ENCODE data around the gene COLEC12.

COLEC12 gene

DNA sequence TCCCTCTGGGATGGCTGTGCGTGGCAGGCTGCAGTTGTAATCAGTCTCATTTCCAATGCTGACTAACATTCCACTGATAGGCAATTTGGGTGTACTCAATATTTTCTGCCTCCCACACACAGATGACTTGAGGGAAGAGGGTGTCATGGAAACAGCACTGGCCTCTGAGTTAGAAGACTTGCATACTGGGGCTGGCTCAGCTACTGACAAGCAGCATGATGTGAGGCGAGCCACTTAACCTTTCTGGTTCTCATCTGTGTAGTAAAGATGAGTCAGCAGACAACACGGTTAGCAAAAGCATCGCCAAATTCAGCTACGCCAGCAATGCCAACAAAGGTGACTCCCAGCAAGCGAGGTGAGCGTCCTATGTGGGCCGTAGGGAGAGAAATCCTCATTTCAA lies 73.5 kb downstream of the COLEC12 start:
- TF ChIP-seq, protein P1, sequence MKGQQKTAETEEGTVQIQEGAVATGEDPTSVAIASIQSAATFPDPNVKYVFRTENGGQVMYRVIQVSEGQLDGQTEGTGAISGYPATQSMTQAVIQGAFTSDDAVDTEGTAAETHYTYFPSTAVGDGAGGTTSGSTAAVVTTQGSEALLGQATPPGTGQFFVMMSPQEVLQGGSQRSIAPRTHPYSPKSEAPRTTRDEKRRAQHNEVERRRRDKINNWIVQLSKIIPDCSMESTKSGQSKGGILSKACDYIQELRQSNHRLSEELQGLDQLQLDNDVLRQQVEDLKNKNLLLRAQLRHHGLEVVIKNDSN (IDR thresholded peaks at IDR 0.05): no peak
- TF ChIP-seq TCF12 (IDR thresholded peaks at IDR 0.05; ENCODE audit: low read depth) (no peak), YY1 (IDR thresholded peaks at IDR 0.05; ENCODE audit: low read depth) (no peak), TEAD4 (IDR thresholded peaks at IDR 0.05) (no peak), ZBTB7A (IDR thresholded peaks at IDR 0.05; ENCODE audit: low read depth) (no peak), NFIC (IDR thresholded peaks at IDR 0.05) (no peak), EGR1 (IDR thresholded peaks at IDR 0.05) (no peak), CEBPB (IDR thresholded peaks at IDR 0.05) (no peak), FOXM1 (IDR thresholded peaks at IDR 0.05; ENCODE audit: borderline replicate concordance, low read depth) (no peak), RAD21 (IDR thresholded peaks at IDR 0.05; ENCODE audit: low read depth) (no peak), CREB1 (IDR thresholded peaks at IDR 0.05; ENCODE audit: low read depth) (no peak), EP300 (IDR thresholded peaks at IDR 0.05; ENCODE audit: borderline replicate concordance) (no peak)
- TF ChIP-seq, protein P2, sequence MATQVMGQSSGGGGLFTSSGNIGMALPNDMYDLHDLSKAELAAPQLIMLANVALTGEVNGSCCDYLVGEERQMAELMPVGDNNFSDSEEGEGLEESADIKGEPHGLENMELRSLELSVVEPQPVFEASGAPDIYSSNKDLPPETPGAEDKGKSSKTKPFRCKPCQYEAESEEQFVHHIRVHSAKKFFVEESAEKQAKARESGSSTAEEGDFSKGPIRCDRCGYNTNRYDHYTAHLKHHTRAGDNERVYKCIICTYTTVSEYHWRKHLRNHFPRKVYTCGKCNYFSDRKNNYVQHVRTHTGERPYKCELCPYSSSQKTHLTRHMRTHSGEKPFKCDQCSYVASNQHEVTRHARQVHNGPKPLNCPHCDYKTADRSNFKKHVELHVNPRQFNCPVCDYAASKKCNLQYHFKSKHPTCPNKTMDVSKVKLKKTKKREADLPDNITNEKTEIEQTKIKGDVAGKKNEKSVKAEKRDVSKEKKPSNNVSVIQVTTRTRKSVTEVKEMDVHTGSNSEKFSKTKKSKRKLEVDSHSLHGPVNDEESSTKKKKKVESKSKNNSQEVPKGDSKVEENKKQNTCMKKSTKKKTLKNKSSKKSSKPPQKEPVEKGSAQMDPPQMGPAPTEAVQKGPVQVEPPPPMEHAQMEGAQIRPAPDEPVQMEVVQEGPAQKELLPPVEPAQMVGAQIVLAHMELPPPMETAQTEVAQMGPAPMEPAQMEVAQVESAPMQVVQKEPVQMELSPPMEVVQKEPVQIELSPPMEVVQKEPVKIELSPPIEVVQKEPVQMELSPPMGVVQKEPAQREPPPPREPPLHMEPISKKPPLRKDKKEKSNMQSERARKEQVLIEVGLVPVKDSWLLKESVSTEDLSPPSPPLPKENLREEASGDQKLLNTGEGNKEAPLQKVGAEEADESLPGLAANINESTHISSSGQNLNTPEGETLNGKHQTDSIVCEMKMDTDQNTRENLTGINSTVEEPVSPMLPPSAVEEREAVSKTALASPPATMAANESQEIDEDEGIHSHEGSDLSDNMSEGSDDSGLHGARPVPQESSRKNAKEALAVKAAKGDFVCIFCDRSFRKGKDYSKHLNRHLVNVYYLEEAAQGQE (IDR thresholded peaks at IDR 0.05; ENCODE audit: low read depth): no peak
- TF ChIP-seq, protein P3, sequence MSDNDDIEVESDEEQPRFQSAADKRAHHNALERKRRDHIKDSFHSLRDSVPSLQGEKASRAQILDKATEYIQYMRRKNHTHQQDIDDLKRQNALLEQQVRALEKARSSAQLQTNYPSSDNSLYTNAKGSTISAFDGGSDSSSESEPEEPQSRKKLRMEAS (IDR thresholded peaks at IDR 0.05): no peak

DNA sequence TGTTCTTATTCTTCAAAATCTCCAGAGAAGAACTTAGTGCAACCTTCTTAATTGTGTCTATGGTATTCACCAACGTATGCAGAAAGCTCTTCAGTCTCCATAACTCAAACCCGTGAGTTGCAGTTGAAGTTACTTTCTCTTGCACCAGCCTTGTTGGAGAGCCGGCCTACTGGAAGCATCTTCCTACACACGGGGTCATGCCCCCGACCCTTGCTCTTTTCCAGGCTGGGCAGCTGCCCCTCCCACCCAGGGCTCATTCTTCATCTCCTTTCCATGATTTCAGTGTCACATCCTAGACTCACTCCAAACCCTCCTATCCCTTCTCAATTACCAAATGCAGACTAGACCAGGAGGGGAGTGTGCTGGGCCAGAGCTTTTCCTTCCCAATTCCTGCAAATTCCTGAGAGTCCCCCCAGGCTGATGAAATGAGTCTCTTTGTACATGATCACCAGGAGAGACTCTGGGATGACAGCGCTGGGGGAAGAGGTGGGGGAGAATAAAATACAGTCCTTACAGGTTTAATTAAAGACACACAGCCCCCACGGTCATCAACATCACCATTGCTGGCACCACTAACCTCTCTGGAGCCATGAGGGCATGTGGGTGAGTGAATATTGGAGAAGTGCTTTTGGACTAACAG lies 75.3 kb downstream of the COLEC12 start:
- no peak for TF ChIP-seq RAD21 (IDR thresholded peaks at IDR 0.05; ENCODE audit: low read depth)

DNA sequence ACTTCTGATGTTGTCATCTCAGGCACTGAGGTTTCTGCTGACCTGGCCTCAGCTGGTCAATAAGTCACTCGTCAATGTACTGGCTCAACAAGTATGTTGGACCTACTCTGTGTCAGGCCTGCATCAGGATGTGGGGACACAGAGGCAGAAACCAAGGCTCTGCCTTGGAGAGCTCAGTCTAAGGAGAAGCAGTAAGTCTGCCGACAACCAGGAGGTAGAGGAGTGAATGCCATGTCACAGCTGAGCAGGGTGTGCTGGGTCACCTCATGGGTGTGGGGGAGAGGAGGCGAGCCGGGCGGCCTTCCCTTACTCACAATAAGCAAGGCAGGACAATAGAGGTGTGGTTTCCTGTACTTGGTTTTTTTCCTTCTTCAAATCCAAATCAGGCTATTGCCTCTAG lies 75.8 kb downstream of the COLEC12 start:
- TF ChIP-seq CEBPB (IDR thresholded peaks at IDR 0.05) (no peak), ZBTB7A (IDR thresholded peaks at IDR 0.05; ENCODE audit: low read depth) (no peak), TAF1 (IDR thresholded peaks at IDR 0.05; ENCODE audit: low read depth) (no peak), YY1 (IDR thresholded peaks at IDR 0.05; ENCODE audit: low read depth) (no peak), FOXM1 (IDR thresholded peaks at IDR 0.05; ENCODE audit: borderline replicate concordance, low read depth) (no peak), TCF12 (IDR thresholded peaks at IDR 0.05; ENCODE audit: low read depth) (no peak), CREB1 (IDR thresholded peaks at IDR 0.05; ENCODE audit: low read depth) (no peak), EGR1 (IDR thresholded peaks at IDR 0.05) (no peak), EP300 (IDR thresholded peaks at IDR 0.05; ENCODE audit: borderline replicate concordance) (no peak), NFIC (IDR thresholded peaks at IDR 0.05) (no peak)
- TF ChIP-seq, protein P2 (IDR thresholded peaks at IDR 0.05; ENCODE audit: low read depth): no peak
- TF ChIP-seq, protein P3 (IDR thresholded peaks at IDR 0.05): no peak
- TF ChIP-seq, protein P1 (IDR thresholded peaks at IDR 0.05): no peak

DNA sequence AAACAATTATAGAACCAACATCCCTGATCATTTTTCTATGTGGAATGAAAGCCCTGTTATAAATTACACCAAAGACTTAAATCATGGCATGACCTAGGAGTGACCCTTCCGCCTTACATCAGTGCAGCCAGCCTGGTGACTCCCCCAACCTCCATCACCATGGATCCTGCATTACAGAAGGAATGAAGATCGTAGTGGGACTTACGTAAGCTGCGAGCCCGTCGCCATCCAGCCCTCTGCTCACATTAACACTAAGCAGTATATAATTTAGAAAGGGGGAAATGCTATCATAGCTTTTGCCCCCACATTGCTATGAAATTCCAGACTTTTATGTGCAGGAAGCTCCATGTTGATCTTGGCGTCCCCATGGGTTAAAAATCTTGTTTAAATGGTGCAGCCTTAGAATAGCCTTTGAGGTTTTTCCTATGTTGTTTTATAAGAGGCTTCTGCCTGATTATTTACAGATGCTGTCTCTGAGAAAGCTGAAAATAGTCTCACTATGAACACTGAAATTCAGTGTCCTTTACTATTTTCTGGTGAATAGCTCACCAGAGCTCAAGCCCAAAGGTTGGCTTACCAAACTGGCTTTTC lies 76.3 kb downstream of the COLEC12 start:
- TF ChIP-seq EGR1 (IDR thresholded peaks at IDR 0.05) (no peak), NFIC (IDR thresholded peaks at IDR 0.05) (no peak), TEAD4 (IDR thresholded peaks at IDR 0.05) (no peak), TAF1 (IDR thresholded peaks at IDR 0.05; ENCODE audit: low read depth) (no peak), FOXM1 (IDR thresholded peaks at IDR 0.05; ENCODE audit: borderline replicate concordance, low read depth) (no peak), EP300 (IDR thresholded peaks at IDR 0.05; ENCODE audit: borderline replicate concordance) (no peak), ZBTB7A (IDR thresholded peaks at IDR 0.05; ENCODE audit: low read depth) (no peak), YY1 (IDR thresholded peaks at IDR 0.05; ENCODE audit: low read depth) (no peak), RAD21 (IDR thresholded peaks at IDR 0.05; ENCODE audit: low read depth) (no peak), CEBPB (IDR thresholded peaks at IDR 0.05) (no peak)
- TF ChIP-seq, protein P3 (IDR thresholded peaks at IDR 0.05): no peak
- TF ChIP-seq, protein P2 (IDR thresholded peaks at IDR 0.05; ENCODE audit: low read depth): no peak
